GM19025 (cell line): ENCODE results near the gene PTGES.
"Not testable (repeated sequence)": the region's sequence is repeated elsewhere in the genome, so short reads cannot be mapped to it uniquely, and the experiment has no call there.

ENCODE experiments used
- ATAC-seq: cut with Tn5 transposase; IDR thresholded peaks from one replicate; pipeline ENCODE4 v1.9.1; 2021; ENCODE audit warnings: mild to moderate bottlenecking, low read depth, moderate library complexity; ENCODE audit not compliant: unreplicated experiment

The PTGES gene

DNA sequence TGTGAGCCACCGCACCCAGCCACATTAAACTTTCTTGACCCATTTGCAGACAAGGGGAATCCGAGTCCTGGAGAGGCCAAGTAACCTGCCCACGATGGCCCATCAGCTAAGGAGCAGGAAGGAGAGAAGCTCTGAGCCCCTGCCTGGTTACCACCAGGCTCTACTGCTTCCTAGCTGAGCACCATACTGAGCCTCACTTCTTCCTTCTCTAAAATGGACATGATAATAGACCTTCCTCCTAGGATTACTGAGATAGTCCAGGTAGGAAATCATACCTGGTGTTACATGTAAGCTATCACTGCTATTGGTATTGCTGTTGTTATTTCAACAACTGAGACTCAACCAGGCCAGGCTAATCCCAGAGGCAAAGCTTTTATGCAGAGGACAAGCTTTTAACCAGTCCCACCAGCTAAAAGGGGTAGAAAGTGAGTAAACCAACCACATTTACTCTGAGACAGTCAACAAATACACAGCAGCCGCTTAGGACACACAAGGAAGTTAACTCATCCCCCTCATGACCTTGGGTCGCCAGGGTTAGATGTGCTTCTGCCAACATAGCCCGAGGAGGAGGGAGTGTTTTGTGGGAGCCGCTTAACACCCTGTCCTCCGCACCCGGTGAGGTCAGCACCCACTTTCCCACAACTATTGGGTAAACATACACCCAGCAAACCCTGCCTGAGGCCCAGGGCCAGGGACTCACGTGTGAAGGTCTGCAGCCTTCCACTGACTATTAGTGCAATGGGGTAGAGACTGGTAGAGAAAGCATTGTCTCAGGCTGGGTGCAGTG lies 20.6 kb upstream of the PTGES start:
- no peak for ATAC-seq

GRCh38 chr9:129770741-129771140 lies 17.9 kb upstream of the PTGES start:
- ATAC-seq, result no peak

DNA sequence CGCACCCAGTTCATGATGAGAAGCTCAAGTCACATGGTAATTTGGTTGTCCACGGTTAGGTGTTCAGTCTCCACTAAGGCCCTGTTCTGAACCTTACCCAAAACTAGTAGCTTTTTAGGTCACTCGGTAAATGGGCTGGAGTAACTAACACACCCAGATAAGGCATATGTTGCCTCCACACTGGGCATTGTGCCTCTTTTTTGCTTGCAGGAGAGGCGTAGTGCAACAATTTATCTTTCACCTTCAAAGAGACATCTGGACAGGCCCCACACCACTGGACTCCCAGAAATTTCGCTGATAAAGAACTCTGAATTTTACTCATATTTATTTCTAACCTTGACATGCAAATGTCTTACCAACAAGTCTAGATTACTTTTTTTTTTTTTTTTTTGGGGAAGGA lies 16.8 kb upstream of the PTGES start:
- ATAC-seq, result no peak

DNA sequence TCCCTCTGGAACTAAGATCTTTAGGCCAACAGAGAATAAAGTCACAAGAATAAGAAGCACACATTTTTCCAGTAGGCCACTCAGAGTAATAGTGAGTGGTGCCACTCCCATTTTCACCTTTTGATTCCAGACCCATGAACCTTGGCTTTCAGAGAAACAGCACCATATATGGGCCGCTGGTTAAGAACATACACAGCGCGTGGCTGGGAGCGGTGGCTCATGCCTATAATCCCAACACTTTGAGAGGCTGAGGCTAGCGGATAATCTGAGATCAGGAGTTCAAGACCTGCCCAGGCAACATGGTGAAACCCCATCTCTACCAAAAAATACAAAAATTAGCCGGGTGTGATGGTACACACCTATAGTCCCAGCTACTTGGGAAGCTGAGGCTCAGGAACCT lies 15.6 kb upstream of the PTGES start:
- ATAC-seq, result no peak

DNA sequence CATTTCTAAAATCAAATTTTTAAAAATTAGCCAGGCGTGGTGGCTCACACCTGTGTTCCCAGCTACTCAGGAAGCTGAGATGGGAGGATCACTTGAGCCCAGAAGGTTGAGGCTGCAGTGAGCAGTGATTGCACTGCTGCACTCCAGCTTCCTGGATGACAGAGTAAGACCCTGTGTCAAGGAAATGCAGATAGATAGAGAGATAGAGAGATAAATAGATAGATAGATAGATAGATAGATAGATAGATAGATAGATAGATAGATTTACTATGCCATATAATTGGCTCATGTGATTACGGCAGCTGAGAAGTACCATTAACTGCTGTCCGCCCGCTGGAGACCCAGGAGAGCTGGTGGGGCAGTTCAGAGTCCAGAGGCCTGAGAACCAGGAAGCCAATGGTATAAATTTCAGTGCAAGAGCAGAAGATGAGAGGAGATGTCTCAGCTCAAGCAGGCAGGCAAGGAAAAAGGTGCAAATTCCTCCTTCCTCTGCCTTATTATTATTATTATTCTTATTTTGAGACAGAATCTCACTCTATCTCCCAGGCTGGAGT lies 13.0 kb upstream of the PTGES start:
- ATAC-seq, result no peak

- ATAC-seq, result no peak
Observed at GRCh38 chr9:129762985-129763926, 10.4 kb upstream of the PTGES start.

DNA sequence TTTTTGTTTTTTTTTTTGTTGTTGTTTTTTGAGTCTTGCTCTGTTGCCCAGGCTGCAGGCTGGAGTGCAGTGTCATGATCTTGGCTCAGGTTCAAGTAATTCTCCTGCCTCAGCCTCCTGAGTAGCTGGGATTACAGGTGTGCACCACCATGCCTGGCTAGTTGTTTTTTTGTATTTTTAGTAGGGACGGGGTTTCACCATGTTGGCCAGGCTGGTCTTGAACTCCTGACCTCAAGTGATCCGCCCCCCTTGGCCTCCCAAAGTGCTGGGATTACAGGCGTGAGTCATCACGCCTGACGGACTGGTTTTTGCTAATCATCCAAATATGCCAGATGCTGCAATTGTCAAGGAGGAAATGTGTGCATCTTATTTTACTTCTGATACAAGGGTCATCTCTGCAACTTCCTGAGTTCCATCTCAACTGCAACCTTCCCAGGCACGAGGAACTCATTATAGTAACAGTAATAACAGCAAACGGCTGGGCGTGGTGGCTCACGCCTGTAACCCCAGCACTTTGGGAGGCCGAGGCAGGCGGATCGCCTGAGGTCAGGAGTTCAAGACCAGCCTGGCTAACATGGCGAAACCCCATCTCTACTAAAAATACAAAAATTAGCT lies 9.6 kb upstream of the PTGES start:
- ATAC-seq, result not testable (repeated sequence)

- ATAC-seq, result no peak
Observed at GRCh38 chr9:129761901-129762369, 9.1 kb upstream of the PTGES start.

DNA sequence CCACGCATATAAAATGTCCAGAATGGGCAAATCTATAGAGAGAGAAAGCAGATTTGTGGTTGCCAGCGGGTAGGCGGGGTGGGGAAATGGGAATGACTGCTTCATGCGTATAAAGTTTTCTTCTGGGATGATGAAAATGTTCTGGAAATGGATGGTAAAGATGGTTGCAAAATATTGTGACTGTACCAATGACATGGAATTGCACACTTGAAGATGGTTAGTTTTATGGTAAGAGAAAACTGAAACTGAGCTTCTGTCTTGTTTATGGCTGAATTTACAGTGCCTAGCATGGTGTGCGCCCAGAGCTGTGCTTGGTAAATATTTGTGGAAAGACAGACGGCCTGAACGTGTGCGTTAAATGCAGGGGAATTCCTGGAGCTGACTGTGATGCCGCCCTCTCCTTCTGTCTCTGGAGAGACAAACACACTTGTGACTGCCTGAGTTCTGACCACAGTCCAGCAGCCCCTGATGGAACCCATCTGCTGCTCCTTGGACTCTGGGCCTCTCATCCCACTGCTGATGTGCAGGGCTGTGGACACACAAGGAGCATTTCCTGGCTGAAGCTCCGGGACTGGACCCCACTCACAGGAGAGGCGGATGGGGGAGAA lies 8.6 kb upstream of the PTGES start:
- ATAC-seq, result no peak

- ATAC-seq, result not testable (repeated sequence)
Observed at GRCh38 chr9:129760784-129761183, 7.9 kb upstream of the PTGES start.

GRCh38 chr9:129759804-129760502 lies 7.1 kb upstream of the PTGES start:
- no peak for ATAC-seq

GRCh38 chr9:129759319-129759718 lies 6.5 kb upstream of the PTGES start:
- no peak for ATAC-seq

- no peak for ATAC-seq
Observed at GRCh38 chr9:129757045-129757444, 4.2 kb upstream of the PTGES start.

GRCh38 chr9:129756191-129756590 lies 3.3 kb upstream of the PTGES start:
- no peak for ATAC-seq

DNA sequence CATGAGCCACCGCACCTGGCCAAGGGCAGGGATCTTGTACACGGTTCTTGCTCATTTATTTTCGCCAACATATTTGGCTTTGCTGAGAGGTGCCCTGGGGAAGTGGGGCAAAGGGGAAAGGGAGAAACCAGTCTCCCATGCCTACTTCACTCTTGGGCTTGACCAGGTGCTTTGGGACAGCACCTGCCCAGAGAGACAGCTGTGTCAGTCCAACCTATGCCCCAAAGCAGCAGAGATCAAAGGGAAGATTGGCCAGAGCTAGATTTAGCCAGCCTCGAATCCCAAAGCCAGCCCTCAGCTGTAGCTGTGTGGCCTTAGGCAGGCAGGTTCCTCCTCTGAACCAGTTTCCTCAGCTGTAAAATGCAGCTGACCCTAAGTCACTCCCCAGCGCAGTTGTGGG lies 2.3 kb upstream of the PTGES start:
- no peak for ATAC-seq

DNA sequence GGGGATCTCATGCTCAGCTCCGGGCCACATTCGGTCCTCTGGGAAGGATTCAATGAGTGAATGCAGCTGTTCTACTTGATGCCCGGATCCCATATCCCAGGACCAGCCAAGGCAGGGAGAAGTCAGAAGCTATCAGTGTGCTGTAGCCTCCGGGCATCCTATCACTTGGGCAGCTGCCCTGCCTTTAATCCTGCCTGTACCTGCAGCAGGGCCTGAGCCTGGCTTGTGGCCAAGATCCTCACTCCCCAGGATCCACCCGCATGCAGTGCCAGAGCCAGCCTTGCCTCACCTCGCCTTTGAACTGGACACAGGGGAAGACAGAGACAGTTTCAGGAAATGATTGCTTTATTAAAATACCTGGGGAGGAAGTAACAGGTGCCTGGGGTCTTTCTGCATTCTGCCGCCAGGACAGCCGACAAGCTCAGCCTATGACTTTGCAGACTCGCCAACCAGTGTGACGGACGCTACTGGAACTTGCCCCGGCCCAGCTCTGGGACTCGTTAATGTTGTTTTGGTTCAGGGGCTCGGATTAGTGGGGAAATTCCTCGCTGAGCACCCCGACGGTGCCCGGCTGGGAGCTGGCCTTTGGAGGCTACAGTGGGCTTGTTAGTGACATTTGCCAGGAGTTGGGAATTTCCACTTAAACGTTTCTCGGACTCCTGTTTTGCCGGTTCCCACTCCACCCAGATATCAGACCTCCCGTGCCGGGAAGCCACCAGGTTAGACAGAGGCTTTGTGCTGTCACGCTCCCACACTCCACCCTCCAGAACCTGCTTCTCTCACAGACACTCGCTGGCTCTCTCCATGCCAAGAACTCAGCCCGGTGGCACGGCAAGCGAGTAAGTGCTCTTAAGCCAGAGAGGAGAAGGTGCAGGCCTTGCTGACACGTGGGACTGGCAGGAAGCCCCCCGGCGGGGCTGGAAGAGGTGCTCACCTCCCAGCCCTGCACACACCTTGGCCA lies 721 bp downstream of the PTGES start:
- no peak for ATAC-seq

DNA sequence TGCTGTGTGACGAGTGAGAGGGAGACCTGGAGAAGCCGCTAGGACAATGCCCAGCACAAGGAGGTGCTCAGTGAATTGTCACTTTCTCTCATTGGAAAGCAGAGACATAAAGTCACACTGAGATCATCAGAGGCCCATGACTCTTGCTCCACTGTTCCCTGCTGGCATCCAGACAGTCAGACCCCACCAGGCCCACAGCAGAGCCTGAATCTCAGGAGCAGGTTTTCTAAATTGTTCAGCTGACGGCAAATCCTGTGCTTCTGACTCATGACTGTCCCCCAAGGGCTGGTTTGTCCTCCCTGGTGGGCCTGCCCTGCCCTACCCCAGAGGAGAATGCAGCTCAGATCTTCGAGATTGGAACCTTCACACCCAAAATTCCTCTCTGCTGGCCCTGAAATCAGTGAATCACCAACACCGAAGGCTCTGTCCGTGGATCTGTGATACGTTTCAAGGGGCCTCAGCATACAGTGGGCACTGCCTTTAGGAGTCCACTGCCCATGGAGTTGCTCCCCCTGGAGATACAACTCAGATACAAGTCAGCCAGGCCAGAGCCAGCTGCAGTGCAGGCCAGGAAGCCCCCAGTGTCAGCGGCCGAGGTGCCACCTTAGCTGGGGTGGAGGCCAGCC lies 2.7 kb downstream of the PTGES start:
- ATAC-seq, result no peak

DNA sequence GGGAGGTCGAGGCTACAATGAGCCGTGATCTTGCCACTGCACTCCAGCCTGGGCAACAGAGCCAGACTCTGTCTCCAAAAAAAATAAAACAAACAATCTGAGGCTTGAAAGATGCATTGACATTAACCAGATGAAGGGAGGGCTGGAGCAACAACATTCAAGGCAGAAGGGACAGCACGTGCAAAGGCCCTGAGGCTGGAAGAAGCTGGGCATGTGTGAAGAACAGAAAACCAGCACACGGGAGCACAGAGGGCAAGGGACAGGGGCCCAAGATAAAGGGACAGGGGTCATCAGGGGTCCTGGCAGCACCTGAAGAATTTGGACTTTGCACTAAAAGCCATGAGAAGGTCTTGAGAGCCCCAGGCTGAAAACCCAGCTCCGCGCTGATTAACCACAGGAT lies 3.3 kb downstream of the PTGES start:
- ATAC-seq, result no peak
